SK-N-MC (cell line): ENCODE data around the gene KLF8.

Experiments used
- EZH2 ChIP-seq: fragments of 200-600 bp; sonication (generic); IDR thresholded peaks from one replicate; pipeline ENCODE4 v1.6.1; 2017; ENCODE audit warnings: antibody characterized with exemption
- POLR2AphosphoS5 ChIP-seq: IDR thresholded peaks from 2 replicates; pipeline ENCODE4 v1.6.1; 2012; ENCODE audit warnings: mild to moderate bottlenecking, low read depth, low read length, borderline replicate concordance

GRCh38 chrX:56226980-56227379 is 5.2 kb upstream of the KLF8 start:
- no peak for TF ChIP-seq POLR2AphosphoS5
- TF ChIP-seq EZH2, result no peak
